ENCODE measurements around the gene COBL. TPM values are rescaled to one million over a fixed set of nuclear protein-coding genes. Genes with fewer than 3 reads are reported as not detected.

COBL gene
- total RNA-seq, 1 donor from 2014 or later, result 1.2 TPM

- Mint-ChIP-seq H3K4me3 (no peak overlapping the region), H3K4me1 (no peaks in the 10 kb centered on the region), H3K27me3 (ENCODE audit: low read depth) (no peaks in the 10 kb centered on the region), H3K27ac (no peak overlapping the region), H3K9me3 (peaks cover 10% of the 10 kb centered on the region), H3K36me3 (no peaks in the 10 kb centered on the region)
- DNase-seq (ENCODE audit: low spot score in 2 of 2, unreplicated experiment in 2 of 2), result no peak
- TF ChIP-seq CTCF (IDR thresholded peaks at IDR 0.05; ENCODE audit: unreplicated experiment), result no peak
Observed at GRCh38 chr7:51152706-51153200, 163.9 kb downstream of the COBL start.

GRCh38 chr7:51151455-51151854 lies 165.2 kb downstream of the COBL start:
- Mint-ChIP-seq H3K4me3 (no peak overlapping the region), H3K4me1 (no peaks in the 10 kb centered on the region), H3K27me3 (ENCODE audit: low read depth) (no peaks in the 10 kb centered on the region)

GRCh38 chr7:51150193-51150592 lies 166.4 kb downstream of the COBL start:
- H3K4me3 Mint-ChIP-seq, result no peak overlapping the region
- H3K9me3 Mint-ChIP-seq, result peaks cover 17% of the 10 kb centered on the region
- H3K36me3 Mint-ChIP-seq, result no peaks in the 10 kb centered on the region
- no peak overlapping the region for H3K27ac Mint-ChIP-seq
- H3K4me1 Mint-ChIP-seq, result no peaks in the 10 kb centered on the region
- H3K27me3 Mint-ChIP-seq (ENCODE audit: low read depth), result no peaks in the 10 kb centered on the region
- no peak for DNase-seq (ENCODE audit: low spot score in 2 of 2, unreplicated experiment in 2 of 2)
- no peak for TF ChIP-seq CTCF (IDR thresholded peaks at IDR 0.05; ENCODE audit: unreplicated experiment)

More at GRCh38 chr7:51151455-51151854, 165.2 kb downstream of the COBL start:
- Mint-ChIP-seq H3K27ac (no peak overlapping the region), H3K36me3 (no peaks in the 10 kb centered on the region), H3K9me3 (peaks cover 14% of the 10 kb centered on the region)
- no peak for TF ChIP-seq CTCF (IDR thresholded peaks at IDR 0.05; ENCODE audit: unreplicated experiment)
- DNase-seq (ENCODE audit: low spot score in 2 of 2, unreplicated experiment in 2 of 2), result no peak

GRCh38 chr7:51148216-51148615 lies 168.4 kb downstream of the COBL start:
- Mint-ChIP-seq H3K27me3 (ENCODE audit: low read depth) (no peaks in the 10 kb centered on the region), H3K36me3 (no peaks in the 10 kb centered on the region), H3K4me1 (no peaks in the 10 kb centered on the region), H3K9me3 (peaks cover 17% of the 10 kb centered on the region), H3K27ac (no peak overlapping the region), H3K4me3 (no peak overlapping the region)
- no peak for DNase-seq (ENCODE audit: low spot score in 2 of 2, unreplicated experiment in 2 of 2)
- no peak for TF ChIP-seq CTCF (IDR thresholded peaks at IDR 0.05; ENCODE audit: unreplicated experiment)

GRCh38 chr7:51146816-51147586 lies 169.6 kb downstream of the COBL start:
- DNase-seq (ENCODE audit: low spot score in 2 of 2, unreplicated experiment in 2 of 2), result no peak
- no peak overlapping the region for H3K4me3 Mint-ChIP-seq
- peaks cover 4% of the 10 kb centered on the region for H3K27me3 Mint-ChIP-seq (ENCODE audit: low read depth)
- H3K27ac Mint-ChIP-seq, result no peak overlapping the region
- TF ChIP-seq CTCF (IDR thresholded peaks at IDR 0.05; ENCODE audit: unreplicated experiment), result no peak
- H3K4me1 Mint-ChIP-seq, result no peaks in the 10 kb centered on the region
- no peaks in the 10 kb centered on the region for H3K36me3 Mint-ChIP-seq
- peaks cover 17% of the 10 kb centered on the region for H3K9me3 Mint-ChIP-seq

All from mesothelial cell of epicardium (in vitro differentiated cells).